Body of pancreas (tissue), 4 donors: ENCODE results near the gene ACSL4. TPM values are rescaled to one million over a fixed set of nuclear protein-coding genes. Genes with fewer than 3 reads are reported as not detected.
"Not testable (repeated sequence)": the region's sequence is repeated elsewhere in the genome, so short reads cannot be mapped to it uniquely, and the experiment has no call there.

Source experiments
- ATAC-seq: fragments of 150-250 bp; one replicate; pipeline ENCODE4 v1.9.1; 2016
- DNase-seq, 4 donors: peaks; one replicate each; pipeline ENCODE4 v3.0.0-alpha.2; 2019
- H3K27ac ChIP-seq, 4 donors: fragments of 200-600 bp; sonication (generic); 1 replicate in 3 of 4; 2 replicates in 1 of 4; pipeline versions ENCODE4 v1.5.1 to v1.6.1; 2016 to 2019; ENCODE audit warnings: mild to moderate bottlenecking in 1 of 4, mixed read lengths in 1 of 4, moderate library complexity in 1 of 4
- H3K27me3 ChIP-seq, 2 donors: fragments of 200-600 bp; sonication (generic); one replicate each; pipeline ENCODE4 v1.6.0; 2016; ENCODE audit warnings: mild to moderate bottlenecking in 1 of 2
- H3K36me3 ChIP-seq, 2 donors: fragments of 200-600 bp; sonication (generic); replicated peaks in 1 of 2; 2 replicates each; pipeline ENCODE4 v1.5.1; 2016; ENCODE audit warnings: low read depth in 2 of 2; ENCODE audit not compliant: insufficient read depth in 1 of 2
- H3K4me1 ChIP-seq: fragments of 200-600 bp; sonication (generic); one replicate; pipeline ENCODE4 v1.6.0; 2016
- H3K4me3 ChIP-seq, 2 donors: fragments of 200-600 bp; sonication (generic); 1 replicate in 1 of 2; 2 replicates in 1 of 2; pipeline ENCODE4 v1.5.1; 2016 to 2019
- H3K9me3 ChIP-seq, 3 donors: fragments of 200-600 bp; sonication (generic); 1 replicate in 2 of 3; 2 replicates in 1 of 3; pipeline ENCODE4 v1.5.1; 2016
- CTCF ChIP-seq, 7 experiments: fragments of 450-650 bp in 4 of 7; fragments of 200-600 bp in 3 of 7; sonication (generic) in 3 of 7; IDR thresholded peaks; one replicate each; pipeline ENCODE4 v1.5.1; 2016 to 2019; ENCODE audit warnings: antibody characterized with exemption in 7 of 7
- POLR2A ChIP-seq, 3 donors: fragments of 450-650 bp; IDR thresholded peaks; one replicate each; pipeline ENCODE4 v1.6.1; 2016; ENCODE audit warnings: antibody characterized with exemption in 3 of 3, mild to moderate bottlenecking in 2 of 3
- WGBS, 2 donors: methylation state at CpG; one replicate each; pipeline ENCODE4 v1.1.5; 2017; 5-methylcytosine and 5-hydroxymethylcytosine counted together
- intact Hi-C: fragments of 100-400 bp; cut with DNase I; formaldehyde crosslinking; loops from one replicate; pipeline ENCODE4 v1.15.1; 2023
- total RNA-seq, 2 donors: library from RNA; depleted of rRNA; stranded (reverse); fragments of >200 nt; gene quantifications; one replicate each; pipeline ENCODE4 v1.1.0, GENCODE V29; 2016

The ACSL4 gene
- total RNA-seq, 2 donors from 2014 or later = 10.5 to 18.9 TPM

GRCh38 chrX:109672239-109672638 is 60.8 kb downstream of the ACSL4 start:
- Histone ChIP-seq H3K27me3 (no peaks in the 10 kb centered on the region), H3K4me1 (no peaks in the 10 kb centered on the region), H3K27ac (no peak overlapping the region), H3K4me3 (no peak overlapping the region), H3K9me3 (no peaks in the 10 kb centered on the region), H3K36me3 (no peaks in the 10 kb centered on the region)
- ATAC-seq = no peak
- no peak for DNase-seq
- intact Hi-C loops = no loop called here
- TF ChIP-seq POLR2A (IDR thresholded peaks at IDR 0.05) (no peak), CTCF (IDR thresholded peaks at IDR 0.05) (no peak)

- H3K27ac ChIP-seq, H3K27me3 ChIP-seq, H3K4me1 ChIP-seq, intact Hi-C loops, H3K36me3 ChIP-seq, H3K4me3 ChIP-seq, ATAC-seq, H3K9me3 ChIP-seq, DNase-seq: not testable (repeated sequence)
- WGBS, 2 donors = 98 to 100% methylated on average over 1 to 16 of the region's 29 CpGs
These were observed 61.9 kb downstream of the ACSL4 start for GRCh38 chrX:109671170-109671569.

GRCh38 chrX:109667986-109668385 is 65.1 kb downstream of the ACSL4 start:
- Histone ChIP-seq H3K36me3 (no peaks in the 10 kb centered on the region), H3K4me1 (no peaks in the 10 kb centered on the region), H3K9me3 (no peaks in the 10 kb centered on the region), H3K27ac (no peak overlapping the region), H3K4me3 (no peak overlapping the region), H3K27me3 (no peaks in the 10 kb centered on the region)
- DNase-seq (no peak), ATAC-seq (no peak)
- intact Hi-C loops = no loop called here
- WGBS, 2 donors = 90 to 95% methylated on average over 5 of the region's 5 CpGs
- no peak for TF ChIP-seq POLR2A (IDR thresholded peaks at IDR 0.05)
- TF ChIP-seq CTCF (IDR thresholded peaks at IDR 0.05) = no peak

- TF ChIP-seq CTCF (IDR thresholded peaks at IDR 0.05) (no peak), POLR2A (IDR thresholded peaks at IDR 0.05) (no peak)
- no peak for DNase-seq
- H3K27ac ChIP-seq = no peak overlapping the region
- H3K27me3 ChIP-seq = no peaks in the 10 kb centered on the region
- no peaks in the 10 kb centered on the region for H3K4me1 ChIP-seq
- WGBS, 2 donors = 91 to 94% methylated on average over 2 of the region's 2 CpGs
- H3K9me3 ChIP-seq = no peaks in the 10 kb centered on the region
- ATAC-seq = no peak
- no peaks in the 10 kb centered on the region for H3K36me3 ChIP-seq
- no peak overlapping the region for H3K4me3 ChIP-seq
- intact Hi-C loops = no loop called here
These were observed 72.5 kb downstream of the ACSL4 start for GRCh38 chrX:109660435-109661143.

GRCh38 chrX:109658391-109658790 is 74.7 kb downstream of the ACSL4 start:
- no peaks in the 10 kb centered on the region for H3K36me3 ChIP-seq
- H3K27me3 ChIP-seq = no peaks in the 10 kb centered on the region
- intact Hi-C loops = no loop called here
- no peak overlapping the region for H3K4me3 ChIP-seq
- DNase-seq (no peak), ATAC-seq (no peak)
- no peaks in the 10 kb centered on the region for H3K4me1 ChIP-seq
- no peak overlapping the region for H3K27ac ChIP-seq
- H3K9me3 ChIP-seq = no peaks in the 10 kb centered on the region
- 100% methylated on average over 1 of the region's 1 CpG for WGBS, 2 donors
- no peak for TF ChIP-seq CTCF (IDR thresholded peaks at IDR 0.05)
- TF ChIP-seq POLR2A (IDR thresholded peaks at IDR 0.05) = no peak

GRCh38 chrX:109657364-109657763 is 75.7 kb downstream of the ACSL4 start:
- DNase-seq, H3K27me3 ChIP-seq: not testable (repeated sequence)
- 97 to 100% methylated on average over 1 to 4 of the region's 4 CpGs for WGBS, 2 donors

More at GRCh38 chrX:109657364-109657763, 75.7 kb downstream of the ACSL4 start:
- ATAC-seq, H3K36me3 ChIP-seq, H3K27ac ChIP-seq, H3K4me3 ChIP-seq, H3K9me3 ChIP-seq, intact Hi-C loops, H3K4me1 ChIP-seq: not testable (repeated sequence)
